Measurements from ENCODE around the gene CNNM4. TPM values are rescaled to one million over a fixed set of nuclear protein-coding genes. Genes with fewer than 3 reads are reported as not detected.

Gene CNNM4
- total RNA-seq: 10 to 100 TPM in 1 of 2 donors, 1 to 10 TPM in 1; 7.2 to 11.0 TPM

DNA sequence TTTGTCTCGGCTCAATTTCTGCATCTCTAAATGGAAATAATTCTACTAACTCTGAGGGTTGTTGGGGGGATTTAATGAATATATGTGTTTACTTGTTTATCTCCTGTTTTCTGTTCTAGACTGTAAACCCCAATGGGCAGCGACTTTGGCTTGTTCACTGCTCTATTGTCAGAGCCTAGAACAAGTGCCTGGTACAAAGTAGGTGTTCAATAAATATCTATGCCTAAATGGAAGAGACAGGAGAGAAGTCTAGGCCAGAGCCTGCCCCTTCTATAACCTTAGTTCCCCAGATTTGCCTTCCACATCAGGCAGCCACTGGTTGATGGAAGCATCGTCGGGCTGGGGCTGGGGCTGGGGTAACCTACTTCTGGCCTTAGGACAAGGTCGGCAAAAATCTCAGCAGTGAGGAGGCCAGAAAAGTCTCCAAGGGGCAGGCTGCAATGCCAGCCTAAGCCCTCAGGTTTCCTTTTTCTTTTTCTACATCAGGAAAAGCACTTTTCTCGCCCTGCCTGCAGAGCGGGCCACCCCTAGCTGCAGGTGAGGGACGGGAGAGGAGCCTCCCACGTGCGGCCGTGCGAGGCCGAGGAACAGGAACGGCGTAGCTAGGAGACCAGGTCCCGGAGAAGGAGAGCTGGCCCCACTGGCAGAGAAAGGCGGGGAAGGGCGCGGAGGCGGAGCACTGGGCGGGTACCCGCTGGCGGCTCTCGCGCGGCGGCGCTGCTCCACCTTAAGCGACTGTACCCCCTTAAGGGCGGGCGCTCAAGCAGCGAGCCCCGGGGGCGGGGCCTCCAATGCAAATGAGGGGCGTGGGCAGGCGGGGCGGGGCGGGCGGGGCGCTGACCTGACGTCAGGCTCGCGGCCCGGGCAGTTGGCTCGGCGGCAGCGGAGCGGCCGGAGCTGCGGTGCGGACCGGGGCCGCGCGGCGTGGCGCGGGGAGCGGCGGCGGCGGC, at the start of gene CNNM4:
Gene CNNM4, plus strand, starts transcription at position 867 of the 950 bp plus-strand sequence. CDS start 98 bp downstream, outside the sequence.

DNA sequence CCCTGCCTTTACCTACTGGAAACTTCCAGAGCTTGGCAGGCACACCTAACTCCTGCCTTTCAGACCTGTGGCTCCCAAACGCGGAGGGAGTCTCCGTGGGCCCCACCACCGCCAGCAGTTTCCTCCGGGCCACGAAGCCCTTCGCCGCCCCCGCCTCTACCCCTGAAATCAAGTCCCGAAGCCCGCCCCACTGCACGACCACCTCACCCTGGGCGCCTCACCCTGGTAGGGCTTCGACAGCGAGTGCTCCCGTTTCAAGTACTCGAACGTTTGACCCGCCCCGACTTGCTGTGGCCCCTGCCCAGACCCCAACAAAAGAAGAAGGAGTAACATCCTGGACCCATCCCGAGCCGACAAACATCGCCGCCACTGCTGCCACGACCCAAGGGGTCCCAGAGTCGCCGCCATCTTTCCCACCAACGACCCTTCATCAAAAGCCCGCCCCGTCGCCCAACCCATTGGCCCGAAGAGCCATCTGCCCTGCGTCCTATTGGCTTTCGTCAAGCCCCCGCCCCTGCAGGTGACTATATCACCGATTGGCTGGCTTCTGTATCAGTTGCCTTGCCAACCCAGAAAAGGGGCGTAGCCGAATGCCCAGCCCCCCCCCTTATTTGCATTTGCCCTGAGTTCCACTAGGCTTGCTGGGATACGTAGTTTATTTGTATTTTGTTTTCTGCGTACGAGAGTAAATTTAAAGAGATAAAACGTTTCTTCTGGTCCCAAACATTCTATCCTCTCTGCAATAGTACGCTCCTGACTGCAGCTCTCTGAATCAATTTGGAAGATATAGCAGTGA, 20.9 kb upstream of the CNNM4 start, which contains the start of gene LMAN2L:
Gene LMAN2L, minus strand, starts transcription at position 432 of the 796 bp plus-strand sequence. Its CDS starts 24 bp downstream, at position 408.

GRCh38 chr2:96816127-96816835, 55.6 kb downstream of the CNNM4 start, which contains the start of gene CNNM3:
Gene CNNM3 (plus strand): TSS chr2:96816268. CDS start chr2:96816278, 10 bp downstream.

DNA sequence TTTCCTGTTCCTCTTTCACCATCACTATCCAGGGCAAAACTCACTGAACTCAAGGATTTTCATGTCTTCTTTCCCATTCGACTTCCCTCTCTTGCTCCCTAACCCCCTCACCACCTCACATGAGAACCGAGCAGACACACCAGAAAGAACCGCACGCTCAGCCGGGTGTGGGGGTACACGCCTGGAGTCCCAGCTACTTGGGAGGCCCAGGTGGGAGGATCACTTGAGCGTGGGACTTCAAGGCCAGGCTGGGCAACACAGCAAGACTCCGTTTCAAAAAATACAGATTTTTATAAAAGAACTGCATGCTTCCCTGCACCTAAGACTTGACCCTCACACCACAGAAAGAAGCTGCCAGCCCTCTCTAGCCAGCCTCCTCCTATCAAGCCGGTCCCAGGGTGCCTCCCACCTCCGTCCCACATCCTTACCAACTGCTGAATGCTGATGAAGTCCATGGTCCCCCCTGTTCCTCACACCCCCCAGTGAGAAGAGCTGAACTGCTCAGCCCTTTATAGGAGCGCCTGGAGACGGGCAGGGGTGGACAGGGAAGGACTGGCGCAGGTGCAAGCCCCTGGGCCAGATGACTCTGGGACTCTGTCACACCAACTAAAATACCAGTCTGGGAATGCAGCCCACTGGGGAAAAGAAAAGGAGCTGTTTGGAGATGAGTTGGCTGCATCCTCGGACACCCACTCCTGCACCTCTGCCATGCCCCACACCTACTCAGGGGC, 83.0 kb downstream of the CNNM4 start, which contains the start of gene ANKRD23:
Gene ANKRD23, minus strand, starts transcription at position 484 of the 731 bp plus-strand sequence. Its CDS starts 29 bp downstream, at position 455.

DNA sequence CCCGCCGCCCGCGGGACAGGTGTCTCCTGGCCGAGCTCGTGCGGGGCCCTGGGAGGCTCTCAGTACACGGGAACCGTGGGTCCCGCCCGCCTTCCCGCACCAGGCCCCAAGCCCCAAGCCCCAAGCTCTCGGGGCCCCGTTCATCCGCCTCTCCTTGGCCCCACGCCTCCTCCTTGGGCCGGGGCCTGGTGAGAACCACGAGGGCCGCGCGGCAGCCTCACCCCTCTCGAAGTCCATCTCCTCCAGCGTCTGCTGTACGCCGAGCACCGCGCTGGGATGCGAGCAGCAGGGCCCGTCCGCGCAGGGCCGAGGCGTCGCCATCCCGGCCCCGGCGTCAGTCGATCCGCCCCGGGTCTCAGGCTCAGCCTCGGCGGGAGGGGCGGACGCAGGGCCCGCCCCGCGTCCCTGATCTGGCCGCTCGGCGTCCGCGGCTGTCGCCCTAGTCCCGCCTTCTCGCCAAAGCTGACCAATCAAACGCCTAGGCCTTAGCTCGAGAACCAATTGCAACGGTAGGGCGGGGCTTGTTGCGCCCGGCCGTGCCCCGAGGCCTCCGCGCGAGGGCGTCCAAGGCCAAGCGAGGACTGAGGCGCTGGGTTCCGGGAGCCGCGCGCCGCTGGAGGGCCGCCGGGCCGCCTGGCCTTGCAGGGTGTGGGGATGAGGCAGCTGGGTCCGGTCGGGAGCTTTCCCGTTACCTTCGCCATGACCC, 97.1 kb downstream of the CNNM4 start, which contains the start of gene ANKRD39:
Gene ANKRD39, minus strand, starts transcription at position 350 of the 706 bp plus-strand sequence. Its CDS starts 29 bp downstream, at position 321.

Small RNA genes lying within 50 kb of the gene (small RNA-seq; reads per million reads assigned to genes)
- 0 reads per million in 2 donors for gene MIR3127

Other genes with a start within 250 kb of the CNNM4 start
- gene ARID5A, start 224.2 kb upstream of the CNNM4 start, total RNA-seq: 10 to 100 TPM; 11.0 to 13.1 TPM
- gene KANSL3, start 122.6 kb upstream of the CNNM4 start, total RNA-seq: 10 to 100 TPM; 32.0 to 34.1 TPM
- under 1 TPM in 1 of 2 donors, not detected in 1; under 0.01 TPM for gene FER1L5, start 118.1 kb upstream of the CNNM4 start, total RNA-seq
- gene LMAN2L, start 20.8 kb upstream of the CNNM4 start, total RNA-seq: 10 to 100 TPM; 12.7 to 15.0 TPM
- 1 to 10 TPM; 4.8 to 9.3 TPM for gene CNNM3, start 55.4 kb downstream of the CNNM4 start, total RNA-seq
- 1 to 10 TPM; 5.9 to 8.3 TPM for gene ANKRD23, start 83.1 kb downstream of the CNNM4 start, total RNA-seq
- gene ANKRD39, start 97.1 kb downstream of the CNNM4 start, total RNA-seq: 10 to 100 TPM; 11.7 to 31.0 TPM
- 100 to 1,000 TPM in 1 of 2 donors, 10 to 100 TPM in 1; 63.3 to 157 TPM for gene SEMA4C, start 109.2 kb downstream of the CNNM4 start, total RNA-seq
- 1 to 10 TPM in 1 of 2 donors, under 1 TPM in 1; 0.67 to 1.0 TPM for gene FAM178B, start 225.7 kb downstream of the CNNM4 start, total RNA-seq